Camera-type eye (tissue), 1 donor: ENCODE measurements around the gene CEP57. TPM values are rescaled to one million over a fixed set of nuclear protein-coding genes. Genes with fewer than 3 reads are reported as not detected.

Source experiments
- total RNA-seq: library from RNA; depleted of rRNA; stranded (reverse); fragments of >200 nt; gene quantifications from one replicate; pipeline ENCODE4 v1.2.3, GENCODE V29; 2014

The CEP57 gene
- total RNA-seq: 102 TPM

GRCh38 chr11:95790123-95790932, at the start of gene CEP57:
TSS of gene CEP57 (plus strand) at chr11:95790498. CDS start at chr11:95790699, 201 bp downstream.

GRCh38 chr11:95789506-95790122, 684 bp upstream of the CEP57 start, which contains the start of gene FAM76B:
TSS of gene FAM76B (minus strand) at chr11:95789782. CDS start at chr11:95789478, 304 bp downstream.

Other genes with a start within 250 kb of the CEP57 start
- 79.4 TPM for gene FAM76B, start 716 bp upstream of the CEP57 start, total RNA-seq
- 47.3 TPM for gene MTMR2, start 133.6 kb downstream of the CEP57 start, total RNA-seq